ENCODE results near the gene COPS9. TPM values are rescaled to one million over a fixed set of nuclear protein-coding genes. Genes with fewer than 3 reads are reported as not detected.

COPS9 gene
- total RNA-seq, 1 donor from 2014 or later, result 109 TPM

- DNase-seq (no peak), ATAC-seq (no peak)
- Histone ChIP-seq H3K27ac (no peak overlapping the region), H3K4me1 (no peaks in the 10 kb centered on the region), H3K9me3 (no peaks in the 10 kb centered on the region), H3K36me3 (no peaks in the 10 kb centered on the region), H3K27me3 (ENCODE audit: low read depth) (peaks cover 19% of the 10 kb centered on the region), H3K4me3 (no peak overlapping the region)
- no peak for TF ChIP-seq CTCF (IDR thresholded peaks at IDR 0.05)
- intact Hi-C loops (cut with DNase I), result no loop called here
Measured at GRCh38 chr2:240182001-240182400, 45.9 kb upstream of the COPS9 start.

- Histone ChIP-seq H3K4me1 (no peaks in the 10 kb centered on the region), H3K4me3 (no peak overlapping the region), H3K36me3 (no peaks in the 10 kb centered on the region), H3K9me3 (no peaks in the 10 kb centered on the region), H3K27ac (no peak overlapping the region), H3K27me3 (ENCODE audit: low read depth) (peaks cover 19% of the 10 kb centered on the region)
- DNase-seq, result no peak
- ATAC-seq, result no peak
- intact Hi-C loops (cut with DNase I), result no loop called here
- no peak for TF ChIP-seq CTCF (IDR thresholded peaks at IDR 0.05)
Measured at GRCh38 chr2:240179941-240180666, 44.0 kb upstream of the COPS9 start.

DNA sequence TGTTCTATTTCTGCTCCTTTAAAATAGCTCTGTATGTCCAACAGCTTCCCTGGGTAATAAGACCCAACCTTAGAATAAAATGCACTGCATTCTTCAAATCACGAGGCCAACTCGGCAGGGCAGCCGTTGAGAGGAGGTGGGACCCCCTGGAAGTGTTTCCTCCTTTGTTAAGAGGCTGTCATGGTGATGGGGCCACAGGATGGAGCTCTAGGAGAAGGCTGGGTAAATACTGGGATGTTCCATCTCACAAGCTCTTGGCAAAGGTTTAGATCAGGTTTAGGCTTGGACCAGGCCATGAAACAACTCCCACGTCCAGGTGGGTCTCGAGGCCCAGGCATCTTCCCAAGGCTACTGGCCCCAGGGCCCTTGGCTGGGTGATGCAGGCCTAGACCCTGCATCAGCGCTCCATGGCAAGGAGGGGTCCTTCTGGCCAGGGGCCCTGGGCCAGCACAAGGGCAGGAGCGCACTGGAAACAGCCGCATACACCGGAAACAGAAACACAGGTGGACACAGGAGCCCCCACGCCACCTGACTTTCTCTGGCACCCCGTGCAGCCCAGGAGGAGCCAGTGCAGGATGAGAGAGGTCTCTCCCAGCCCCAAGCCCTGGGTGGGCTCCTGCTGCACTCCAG, 43.2 kb upstream of the COPS9 start:
- no peak for DNase-seq

GRCh38 chr2:240178564-240178963, 42.5 kb upstream of the COPS9 start:
- no peak for DNase-seq
- Histone ChIP-seq H3K9me3 (no peaks in the 10 kb centered on the region), H3K27ac (no peak overlapping the region), H3K27me3 (ENCODE audit: low read depth) (peaks cover 19% of the 10 kb centered on the region), H3K4me1 (no peaks in the 10 kb centered on the region), H3K4me3 (no peak overlapping the region), H3K36me3 (no peaks in the 10 kb centered on the region)
- TF ChIP-seq CTCF (IDR thresholded peaks at IDR 0.05), result no peak
- no peak for ATAC-seq
- intact Hi-C loops (cut with DNase I), result no loop called here

More for the DNA sequence above, 43.2 kb upstream of the COPS9 start:
- intact Hi-C loops (cut with DNase I), result no loop called here
- Histone ChIP-seq H3K36me3 (no peaks in the 10 kb centered on the region), H3K27ac (no peak overlapping the region), H3K4me3 (no peak overlapping the region), H3K4me1 (no peaks in the 10 kb centered on the region), H3K27me3 (ENCODE audit: low read depth) (peaks cover 19% of the 10 kb centered on the region), H3K9me3 (no peaks in the 10 kb centered on the region)
- no peak for ATAC-seq
- TF ChIP-seq CTCF (IDR thresholded peaks at IDR 0.05), result no peak

- no peaks in the 10 kb centered on the region for H3K36me3 ChIP-seq
- no peak overlapping the region for H3K27ac ChIP-seq
- no peak overlapping the region for H3K4me3 ChIP-seq
- TF ChIP-seq CTCF (IDR thresholded peaks at IDR 0.05), result no peak
- ATAC-seq, result no peak
- intact Hi-C loops (cut with DNase I), result no loop called here
- no peaks in the 10 kb centered on the region for H3K4me1 ChIP-seq
- no peaks in the 10 kb centered on the region for H3K9me3 ChIP-seq
- H3K27me3 ChIP-seq (ENCODE audit: low read depth), result peaks cover 17% of the 10 kb centered on the region
- no peak for DNase-seq
Measured at GRCh38 chr2:240174496-240174895, 38.4 kb upstream of the COPS9 start.

Measured in lower lobe of right lung (tissue), 2 donors.